Loucy (cell line): Measurements from ENCODE around the gene MEGF6.

Experiments used
- H2AFZ ChIP-seq: fragments of 200-600 bp; sonication (generic); 2 replicates; pipeline ENCODE4 v1.6.0; 2016; ENCODE audit warnings: antibody characterized with exemption, mild to moderate bottlenecking, low read length, moderate library complexity
- H3F3A ChIP-seq: fragments of 200-600 bp; 2 replicates; pipeline ENCODE4 v1.6.0; 2016; ENCODE audit warnings: antibody characterized with exemption, low read depth, mild to moderate bottlenecking
- H3K27me3 ChIP-seq: fragments of 200-600 bp; sonication (generic); 2 replicates; pipeline ENCODE4 v1.6.1; 2014; ENCODE audit warnings: low read length, mild to moderate bottlenecking; ENCODE audit not compliant: insufficient read depth, poor library complexity, severe bottlenecking
- H3K36me3 ChIP-seq: fragments of 200-600 bp; sonication (generic); 2 replicates; pipeline ENCODE4 v1.6.1; 2016; ENCODE audit warnings: low read length; ENCODE audit not compliant: insufficient read depth
- H3K4me1 ChIP-seq: fragments of 200-600 bp; sonication (generic); 2 replicates; pipeline ENCODE4 v1.5.1; 2014; ENCODE audit warnings: low read length, mild to moderate bottlenecking; ENCODE audit not compliant: insufficient read depth, poor library complexity, severe bottlenecking
- H3K4me2 ChIP-seq: fragments of 200-600 bp; sonication (generic); 2 replicates; pipeline ENCODE4 v1.6.0; 2014; ENCODE audit warnings: antibody characterized with exemption, low read length, low read depth, mild to moderate bottlenecking; ENCODE audit not compliant: poor library complexity, severe bottlenecking
- H3K4me3 ChIP-seq: fragments of 200-600 bp; sonication (generic); 2 replicates; pipeline ENCODE4 v1.5.1; 2014; ENCODE audit warnings: low read length, mild to moderate bottlenecking, mixed read lengths; ENCODE audit not compliant: poor library complexity, severe bottlenecking
- H3K79me2 ChIP-seq: fragments of 200-600 bp; sonication (generic); 2 replicates; pipeline ENCODE4 v1.6.1; 2014; ENCODE audit warnings: low read length; ENCODE audit not compliant: insufficient read depth
- H3K9ac ChIP-seq: fragments of 200-600 bp; sonication (generic); 2 replicates; pipeline ENCODE4 v1.6.0; 2014; ENCODE audit warnings: mild to moderate bottlenecking, low read depth, low read length, moderate library complexity; ENCODE audit not compliant: poor library complexity, severe bottlenecking
- H3K9me2 ChIP-seq: fragments of 200-600 bp; sonication (generic); replicated peaks from 2 replicates; pipeline ENCODE4 v1.6.1; 2016; ENCODE audit warnings: low read depth, low read length, mixed read lengths
- H3K9me3 ChIP-seq: fragments of 200-600 bp; sonication (generic); 2 replicates; pipeline ENCODE4 v1.6.1; 2014; ENCODE audit warnings: mild to moderate bottlenecking, antibody characterized with exemption, low read length, low read depth; ENCODE audit not compliant: insufficient read depth
- H4K20me1 ChIP-seq: fragments of 200-600 bp; sonication (generic); 2 replicates; pipeline ENCODE4 v1.6.0; 2014; ENCODE audit warnings: antibody characterized with exemption, low read length, mild to moderate bottlenecking; ENCODE audit not compliant: insufficient read depth, poor library complexity, severe bottlenecking
- EZH2phosphoT487 ChIP-seq: fragments of 200-600 bp; IDR thresholded peaks from 2 replicates; pipeline ENCODE4 v1.6.1; 2018; ENCODE audit warnings: antibody characterized with exemption, mild to moderate bottlenecking, moderate library complexity, borderline replicate concordance
- TF ChIP-seq, protein P1 (sequence below): fragments of 200-600 bp; sonication (generic); conservative IDR thresholded peaks from 2 replicates; pipeline ENCODE4 v1.5.1; 2014; ENCODE audit warnings: mild to moderate bottlenecking, antibody characterized with exemption, low read length

Gene MEGF6

DNA sequence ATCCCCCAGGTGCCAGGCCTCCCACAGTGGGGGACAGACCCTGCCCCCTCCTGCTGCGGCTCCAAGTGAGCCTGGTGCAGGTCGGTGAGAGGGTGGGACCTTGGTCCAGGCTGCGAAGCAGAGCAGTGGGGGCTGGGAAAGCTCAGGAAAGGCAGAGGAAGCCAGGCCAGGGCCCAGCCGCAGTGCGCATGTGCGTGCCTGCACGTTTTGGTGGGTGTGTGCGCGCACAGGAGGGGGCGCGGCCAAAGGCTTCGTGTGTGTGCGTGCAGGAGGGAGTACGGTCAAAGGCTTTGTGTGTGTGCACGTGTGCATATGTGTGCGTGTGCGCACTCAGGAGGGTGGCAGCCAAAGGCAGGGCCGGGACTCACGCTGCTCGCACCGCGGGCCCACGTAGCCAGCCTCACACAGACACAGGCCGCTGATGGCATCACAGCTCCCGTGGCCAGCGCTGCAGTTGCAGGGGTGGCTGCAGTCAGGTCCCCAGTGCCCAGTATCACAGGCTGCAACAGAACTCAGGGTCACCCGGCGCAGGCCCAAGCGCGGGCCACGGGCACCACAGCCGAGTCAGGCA is 111.0 kb downstream of the MEGF6 start:
- Histone ChIP-seq H3K4me3 (no peak overlapping the region), H4K20me1 (no peaks in the 10 kb centered on the region), H2AFZ (no peak overlapping the region), H3F3A (no peaks in the 10 kb centered on the region), H3K79me2 (no peaks in the 10 kb centered on the region), H3K9ac (no peak overlapping the region), H3K4me2 (no peak overlapping the region), H3K27me3 (no peaks in the 10 kb centered on the region), H3K9me3 (no peaks in the 10 kb centered on the region), H3K9me2 (no peaks in the 10 kb centered on the region), H3K4me1 (no peaks in the 10 kb centered on the region), H3K36me3 (no peaks in the 10 kb centered on the region)
- TF ChIP-seq EZH2phosphoT487: no peak
- TF ChIP-seq, protein P1, sequence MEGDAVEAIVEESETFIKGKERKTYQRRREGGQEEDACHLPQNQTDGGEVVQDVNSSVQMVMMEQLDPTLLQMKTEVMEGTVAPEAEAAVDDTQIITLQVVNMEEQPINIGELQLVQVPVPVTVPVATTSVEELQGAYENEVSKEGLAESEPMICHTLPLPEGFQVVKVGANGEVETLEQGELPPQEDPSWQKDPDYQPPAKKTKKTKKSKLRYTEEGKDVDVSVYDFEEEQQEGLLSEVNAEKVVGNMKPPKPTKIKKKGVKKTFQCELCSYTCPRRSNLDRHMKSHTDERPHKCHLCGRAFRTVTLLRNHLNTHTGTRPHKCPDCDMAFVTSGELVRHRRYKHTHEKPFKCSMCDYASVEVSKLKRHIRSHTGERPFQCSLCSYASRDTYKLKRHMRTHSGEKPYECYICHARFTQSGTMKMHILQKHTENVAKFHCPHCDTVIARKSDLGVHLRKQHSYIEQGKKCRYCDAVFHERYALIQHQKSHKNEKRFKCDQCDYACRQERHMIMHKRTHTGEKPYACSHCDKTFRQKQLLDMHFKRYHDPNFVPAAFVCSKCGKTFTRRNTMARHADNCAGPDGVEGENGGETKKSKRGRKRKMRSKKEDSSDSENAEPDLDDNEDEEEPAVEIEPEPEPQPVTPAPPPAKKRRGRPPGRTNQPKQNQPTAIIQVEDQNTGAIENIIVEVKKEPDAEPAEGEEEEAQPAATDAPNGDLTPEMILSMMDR: no peak

DNA sequence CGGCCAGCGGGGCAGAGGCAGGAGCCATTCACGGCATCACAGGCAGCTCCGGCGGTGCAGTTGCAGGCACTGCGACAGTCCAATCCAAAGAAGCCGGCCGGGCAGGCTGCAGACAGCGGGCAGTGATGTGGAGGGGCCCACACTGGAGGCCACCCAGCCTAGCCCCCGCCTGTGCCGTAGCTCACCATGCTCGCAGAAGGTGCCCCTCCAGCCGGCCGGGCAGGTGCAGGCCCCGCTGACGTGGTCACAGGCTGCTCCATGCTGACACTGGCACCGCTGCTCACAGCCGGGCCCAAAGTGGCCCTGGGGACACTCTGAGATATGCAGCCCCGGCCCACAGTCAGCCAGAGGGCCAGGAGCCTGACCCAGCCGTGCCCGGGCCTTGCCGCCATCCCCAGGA is 111.7 kb downstream of the MEGF6 start:
- Histone ChIP-seq H3K4me3 (no peak overlapping the region), H3K4me2 (no peak overlapping the region), H3K36me3 (no peaks in the 10 kb centered on the region), H3K9ac (no peak overlapping the region), H3F3A (no peaks in the 10 kb centered on the region), H3K9me3 (no peaks in the 10 kb centered on the region), H3K27me3 (no peaks in the 10 kb centered on the region), H4K20me1 (no peaks in the 10 kb centered on the region), H2AFZ (no peak overlapping the region), H3K79me2 (no peaks in the 10 kb centered on the region), H3K4me1 (no peaks in the 10 kb centered on the region), H3K9me2 (no peaks in the 10 kb centered on the region)
- TF ChIP-seq EZH2phosphoT487: no peak
- TF ChIP-seq, protein P1: no peak

DNA sequence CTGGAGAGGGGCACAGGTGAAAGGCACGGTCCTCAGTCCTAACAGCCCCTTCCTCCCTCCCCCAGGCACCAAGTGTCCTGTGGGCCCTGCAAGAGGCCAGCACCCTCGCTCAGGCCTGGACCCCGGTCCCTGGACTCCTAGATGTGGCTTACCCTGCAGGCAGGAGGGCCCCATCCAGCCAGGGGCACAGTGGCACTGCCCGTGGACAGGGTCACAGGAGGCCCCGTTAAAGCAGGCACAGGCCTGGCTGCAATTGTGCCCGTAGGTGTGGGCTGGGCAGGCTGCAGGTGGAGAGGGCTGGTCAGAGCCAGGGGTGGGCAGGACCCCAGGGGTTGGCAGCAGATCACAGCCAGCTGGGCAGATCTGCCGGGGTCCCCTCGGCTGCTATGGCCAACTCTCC is 112.3 kb downstream of the MEGF6 start:
- H3K9me3 ChIP-seq: no peaks in the 10 kb centered on the region
- no peak overlapping the region for H2AFZ ChIP-seq
- H3K4me3 ChIP-seq: no peak overlapping the region
- no peaks in the 10 kb centered on the region for H3K36me3 ChIP-seq
- no peaks in the 10 kb centered on the region for H3K4me1 ChIP-seq
- no peaks in the 10 kb centered on the region for H3K79me2 ChIP-seq
- no peak overlapping the region for H3K9ac ChIP-seq
- H3K9me2 ChIP-seq: no peaks in the 10 kb centered on the region
- no peak overlapping the region for H3K4me2 ChIP-seq
- no peaks in the 10 kb centered on the region for H4K20me1 ChIP-seq
- TF ChIP-seq, protein P1: no peak
- TF ChIP-seq EZH2phosphoT487: no peak
- no peaks in the 10 kb centered on the region for H3K27me3 ChIP-seq
- H3F3A ChIP-seq: no peaks in the 10 kb centered on the region
